ENCODE data around the gene CSNK1G1.
"Not testable (repeated sequence)": the region's sequence is repeated elsewhere in the genome, so short reads cannot be mapped to it uniquely, and the experiment has no call there.

CSNK1G1 gene

DNA sequence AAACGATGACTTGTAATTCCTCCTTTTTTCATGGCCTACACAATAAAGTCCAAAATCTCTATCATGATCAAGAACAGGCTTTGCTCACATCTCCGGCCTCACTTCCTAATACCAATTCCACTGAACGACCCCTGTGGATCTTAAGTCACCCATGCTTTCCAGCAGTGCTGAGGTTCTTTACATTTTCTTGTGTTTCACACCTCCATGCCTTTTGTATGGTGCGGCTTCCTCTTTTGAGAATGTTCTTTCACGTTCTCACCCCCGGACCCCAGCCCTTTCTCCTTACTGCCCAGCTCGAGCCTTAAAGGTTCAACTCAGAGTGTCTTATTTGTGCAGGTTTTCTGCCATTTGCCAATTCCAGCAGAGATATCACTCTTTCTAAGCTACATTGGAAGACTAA is 70.1 kb downstream of the CSNK1G1 start:
- no peak for DNase-seq

DNA sequence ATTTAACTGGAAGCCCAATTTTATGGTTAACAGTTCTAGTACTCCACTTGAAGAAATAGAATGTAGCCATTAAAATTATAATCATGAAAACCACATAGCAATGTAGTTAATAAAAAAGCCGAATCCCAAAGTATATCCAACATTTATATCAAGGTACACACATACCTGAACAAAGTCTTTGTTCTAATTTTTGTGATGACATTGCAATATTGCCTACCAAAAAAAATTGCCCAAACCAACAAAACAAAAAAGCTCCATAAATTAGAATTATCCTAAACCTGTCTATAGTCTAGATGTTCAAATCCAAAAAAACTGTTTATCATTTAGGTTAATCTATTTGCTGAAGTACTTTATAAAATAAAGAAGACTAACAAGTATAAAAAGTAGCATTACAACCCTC is 70.8 kb downstream of the CSNK1G1 start:
- DNase-seq, result no peak

DNA sequence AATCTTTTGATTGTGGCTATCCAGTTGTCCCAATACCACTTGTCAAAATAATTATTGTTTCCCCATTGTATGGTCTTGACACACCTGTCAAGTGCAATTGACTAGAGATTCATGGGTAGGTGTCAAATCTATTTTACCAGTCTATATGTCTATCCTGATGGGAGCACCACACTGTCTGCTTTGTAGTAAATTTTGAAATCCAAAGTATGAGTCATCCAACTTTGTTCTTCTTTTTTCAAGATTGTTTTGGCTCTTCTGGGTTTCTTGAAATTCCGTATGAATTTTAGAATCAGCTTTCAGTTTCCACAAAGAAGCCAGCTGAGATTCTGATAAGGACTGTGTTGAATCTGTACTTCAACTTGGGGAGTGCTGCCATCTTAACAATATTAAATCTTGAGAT is 71.9 kb downstream of the CSNK1G1 start:
- DNase-seq, result no peak

DNA sequence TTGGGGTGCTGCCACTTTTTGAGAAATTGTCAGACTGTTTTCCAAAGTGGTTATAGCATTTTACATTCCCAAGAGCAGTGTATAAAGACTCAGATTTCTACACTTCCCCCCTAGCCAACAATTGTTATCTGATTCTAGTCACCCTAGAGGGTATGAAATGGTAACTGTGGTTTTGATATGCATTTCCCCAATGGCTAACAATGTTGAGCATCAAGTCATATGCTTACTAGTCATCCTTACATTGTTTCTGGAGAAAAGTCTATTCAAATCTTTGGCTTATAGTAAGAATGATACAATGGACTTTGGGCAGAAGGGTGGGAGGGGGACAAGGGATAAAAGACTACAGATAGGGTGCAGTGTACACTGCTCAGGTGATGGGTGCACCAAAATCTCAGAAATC is 73.3 kb downstream of the CSNK1G1 start:
- no peak for DNase-seq

DNA sequence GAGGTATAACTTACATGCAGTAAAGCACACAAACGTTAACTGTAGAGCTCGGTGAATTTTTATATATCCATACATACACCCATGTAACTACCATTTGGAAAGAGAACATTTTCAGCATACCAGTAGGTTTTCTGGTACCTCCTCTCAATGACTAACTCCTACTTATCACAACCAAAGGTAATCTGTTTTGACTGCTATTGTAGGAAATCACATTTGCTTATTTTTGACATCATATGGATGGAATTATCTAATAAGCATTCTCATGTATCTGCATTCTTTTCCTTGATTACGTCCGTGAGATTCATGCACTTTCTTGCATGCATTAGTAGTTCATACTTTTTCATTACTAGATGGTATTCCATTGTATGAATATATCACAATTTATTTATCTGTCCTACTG is 76.8 kb downstream of the CSNK1G1 start:
- DNase-seq, result no peak

DNA sequence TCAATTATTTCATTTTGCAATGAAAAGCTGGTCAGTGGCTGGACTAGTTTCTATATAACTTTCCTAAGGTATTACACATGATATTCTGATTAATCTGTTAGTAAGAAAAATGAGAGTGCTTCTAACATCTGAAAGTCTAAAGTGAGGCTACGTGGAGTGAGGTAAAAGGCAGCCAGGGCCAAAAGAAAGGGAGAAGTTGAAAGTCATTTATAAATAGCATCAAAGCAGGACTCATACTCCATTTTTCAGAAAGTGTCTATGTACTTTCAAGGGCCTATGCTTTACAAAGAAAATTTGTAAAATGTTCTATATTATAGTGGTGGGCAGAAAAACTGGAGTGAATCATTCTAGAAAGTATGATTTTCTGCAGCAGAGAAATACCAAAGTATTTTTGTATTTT is 80.0 kb downstream of the CSNK1G1 start:
- no peak for DNase-seq

DNA sequence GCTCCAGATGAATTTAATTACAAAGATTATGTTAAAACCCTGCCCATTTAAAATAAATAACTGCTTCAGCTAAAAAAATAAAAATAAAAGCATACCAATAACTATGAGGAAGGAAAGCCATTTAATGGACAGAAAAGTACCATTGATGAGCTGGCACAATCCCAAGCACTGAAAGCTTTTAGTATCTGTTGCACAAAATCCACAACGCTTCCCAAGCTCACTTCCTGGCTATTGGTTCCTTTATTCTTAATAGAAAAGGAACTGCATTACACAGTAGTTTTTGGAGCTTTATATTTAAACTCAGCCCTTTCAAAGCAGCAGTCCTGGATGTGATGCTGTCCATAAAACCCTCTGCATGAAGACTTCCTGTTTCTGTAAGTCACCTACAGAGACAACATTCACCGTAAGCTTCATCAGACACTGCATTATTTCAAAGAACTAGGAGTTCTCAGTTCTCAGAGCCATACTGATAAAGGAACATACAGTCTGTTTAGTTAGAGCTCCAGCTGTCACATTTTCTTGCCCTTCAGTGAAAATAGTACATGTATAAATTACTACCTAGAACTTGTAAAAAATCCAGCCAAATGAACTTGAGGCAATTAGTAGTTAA is 81.5 kb downstream of the CSNK1G1 start:
- DNase-seq, result peak; percentile 22

DNA sequence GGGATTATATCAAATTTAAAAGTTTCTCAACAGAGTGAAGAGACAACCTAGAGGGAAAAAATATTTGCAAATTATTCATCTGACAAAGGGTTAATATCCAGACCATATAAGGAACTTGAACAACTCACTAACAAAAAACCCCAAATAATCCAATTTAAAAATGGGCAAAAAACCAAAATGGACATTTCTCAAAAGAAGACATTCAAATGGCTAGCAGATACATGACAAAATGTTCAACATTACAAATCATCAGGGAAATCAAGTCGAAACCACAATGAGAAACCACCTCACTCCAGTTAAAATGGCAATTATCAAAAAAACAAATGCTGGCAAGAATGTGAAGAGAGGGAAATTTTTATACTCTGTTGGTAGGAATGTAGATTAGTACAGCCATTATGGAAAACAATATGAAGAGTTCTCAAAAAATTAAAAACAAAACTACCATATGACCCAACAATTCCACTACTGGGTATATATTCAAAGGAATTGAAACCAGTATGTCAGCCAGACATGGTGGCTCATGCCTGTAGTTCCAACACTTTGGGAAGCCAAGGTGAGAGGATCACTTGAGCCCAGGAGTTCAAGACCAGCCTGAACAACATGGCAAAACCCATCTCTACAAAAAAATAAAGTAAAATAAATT is 88.5 kb downstream of the CSNK1G1 start:
- DNase-seq, result no peak

DNA sequence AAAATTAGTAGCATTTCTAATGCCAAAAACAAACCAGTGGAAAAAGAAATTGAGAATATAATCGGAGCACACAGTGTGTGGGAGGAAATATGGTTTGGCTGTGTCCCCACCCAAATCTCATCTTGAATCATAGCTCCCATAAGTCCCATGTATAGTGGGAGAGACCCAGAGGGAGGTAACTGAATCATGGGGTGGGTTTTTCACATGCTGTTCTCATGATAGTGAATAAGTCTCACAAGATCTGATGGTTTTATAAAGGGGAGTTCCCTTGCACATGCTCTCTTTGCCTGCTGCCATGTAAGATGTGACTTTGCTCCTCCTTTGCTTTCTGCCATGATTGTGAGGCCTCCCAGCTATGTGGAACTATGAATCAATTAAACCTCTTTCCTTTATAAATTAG is 90.8 kb downstream of the CSNK1G1 start:
- not testable (repeated sequence) for DNase-seq

DNA sequence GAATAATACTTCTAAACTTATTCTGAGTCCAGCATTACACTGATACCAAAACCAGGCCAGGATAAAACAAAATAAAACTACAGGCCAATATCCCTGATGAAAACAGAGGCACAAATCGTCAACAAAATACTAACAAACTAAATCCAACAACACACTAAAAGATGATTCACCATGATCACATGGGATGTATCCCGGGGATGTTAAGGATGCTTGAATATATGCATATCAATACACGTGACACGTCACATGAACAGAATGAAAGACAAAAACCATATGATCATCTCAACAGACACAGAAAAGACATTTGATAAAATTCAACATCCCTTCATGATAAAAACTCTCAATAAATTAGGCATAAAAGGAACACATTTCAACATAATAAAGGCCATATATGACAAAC is 91.5 kb downstream of the CSNK1G1 start:
- no peak for DNase-seq

DNA sequence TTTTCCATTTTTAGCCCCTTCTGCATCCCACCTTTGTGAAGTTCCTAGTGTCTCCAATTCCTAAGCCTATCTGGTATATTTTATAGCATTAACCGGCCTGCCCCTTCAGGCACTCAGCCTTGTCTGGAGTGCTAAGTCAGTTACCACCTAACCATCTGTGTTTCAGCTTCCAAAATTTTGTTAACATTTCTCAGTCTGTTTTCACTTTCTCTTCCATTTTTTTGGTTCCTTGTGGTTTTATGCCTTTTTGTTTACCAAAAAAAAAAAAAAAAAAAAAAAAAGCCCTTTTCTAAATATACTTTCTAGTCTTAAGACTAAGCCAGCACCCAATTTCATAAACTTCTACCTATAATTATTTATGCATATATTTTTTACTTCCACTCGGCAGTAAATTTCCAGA is 92.4 kb downstream of the CSNK1G1 start:
- DNase-seq, result no peak

DNA sequence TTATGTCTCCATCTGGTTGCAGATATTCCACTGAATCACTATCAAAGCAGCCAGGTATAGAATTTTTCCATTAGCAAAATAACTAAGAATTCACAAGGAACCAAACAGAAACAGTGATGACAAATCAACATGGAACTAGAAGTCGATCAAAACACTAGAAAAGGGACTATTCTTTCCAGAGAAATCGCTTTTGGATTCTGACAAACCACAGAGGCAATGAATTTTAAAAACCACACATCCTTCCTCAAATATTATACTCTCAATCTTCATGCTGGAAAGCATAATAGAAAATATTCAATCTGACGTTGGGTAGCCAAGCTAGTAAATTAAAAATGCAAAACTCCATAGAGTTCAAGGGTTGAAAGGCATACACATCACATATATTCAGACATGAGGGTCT is 99.9 kb downstream of the CSNK1G1 start:
- DNase-seq, result no peak

DNA sequence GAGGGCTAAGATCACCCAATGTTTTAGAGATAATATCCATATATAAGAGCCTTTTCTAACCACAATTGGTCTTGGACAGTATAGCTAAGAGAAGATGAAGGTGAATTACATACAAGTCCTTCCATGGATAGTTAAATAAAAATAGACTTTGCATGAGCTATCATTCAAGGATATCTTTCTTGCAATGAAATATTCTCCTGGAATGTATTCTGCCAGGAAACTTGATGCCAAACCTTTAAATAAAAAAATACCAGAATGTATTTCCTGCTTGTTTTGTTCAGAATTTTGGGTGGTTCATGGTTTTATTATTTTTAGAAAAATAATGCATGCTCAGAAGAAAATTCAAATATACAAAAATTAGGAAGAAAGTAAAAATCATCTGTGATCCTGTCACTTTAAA is 104.3 kb downstream of the CSNK1G1 start:
- no peak for DNase-seq

DNA sequence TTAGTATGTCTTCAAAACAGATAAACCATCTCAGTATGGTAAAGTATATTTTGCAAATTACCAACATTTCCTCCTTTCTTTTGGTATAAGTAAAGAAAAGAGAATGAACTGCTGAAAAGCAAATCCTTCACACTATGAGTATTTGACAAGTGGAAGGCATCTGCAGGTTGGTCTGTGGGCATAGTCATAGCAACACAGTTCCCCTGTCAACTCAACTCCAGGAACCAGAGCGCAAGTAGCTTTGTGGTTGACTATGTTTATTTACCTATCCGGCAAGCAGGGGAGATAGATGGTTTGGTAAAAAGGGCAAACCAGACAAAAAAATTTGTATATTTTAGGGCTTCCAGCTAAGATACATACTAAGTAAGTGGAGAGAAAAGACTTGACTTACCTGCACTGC is 104.9 kb downstream of the CSNK1G1 start:
- DNase-seq, result no peak

DNA sequence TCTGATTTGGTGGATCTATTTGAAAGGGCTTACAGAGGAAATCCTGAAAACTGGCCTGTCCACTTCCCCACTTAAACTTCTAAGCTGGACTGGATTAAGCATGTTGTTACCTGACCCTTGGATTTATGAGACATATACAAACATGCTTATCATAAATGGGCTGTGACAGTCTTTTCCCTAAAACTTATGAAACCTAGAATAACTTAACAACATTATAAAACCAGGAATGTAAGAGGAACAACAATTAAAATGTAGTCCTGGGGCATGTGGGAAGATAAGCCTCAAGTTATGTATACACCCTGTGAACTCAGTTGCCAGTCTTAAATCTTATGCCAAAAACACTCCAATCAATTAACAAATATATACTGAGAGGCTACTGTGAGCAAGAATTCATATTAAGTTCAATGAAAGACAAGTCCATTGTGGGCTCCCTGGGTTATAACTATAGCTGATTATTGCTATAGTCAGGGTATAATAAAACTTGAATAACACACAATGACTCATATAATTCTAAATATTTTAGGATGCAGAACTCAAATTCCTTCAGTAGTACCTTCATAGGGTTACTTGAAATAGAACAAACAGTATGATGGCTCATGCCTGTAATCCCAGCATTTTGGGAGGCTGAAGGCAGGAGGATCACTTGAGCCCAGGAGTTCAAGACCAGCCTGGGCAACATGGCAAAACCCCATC is 105.9 kb downstream of the CSNK1G1 start:
- no peak for DNase-seq

DNA sequence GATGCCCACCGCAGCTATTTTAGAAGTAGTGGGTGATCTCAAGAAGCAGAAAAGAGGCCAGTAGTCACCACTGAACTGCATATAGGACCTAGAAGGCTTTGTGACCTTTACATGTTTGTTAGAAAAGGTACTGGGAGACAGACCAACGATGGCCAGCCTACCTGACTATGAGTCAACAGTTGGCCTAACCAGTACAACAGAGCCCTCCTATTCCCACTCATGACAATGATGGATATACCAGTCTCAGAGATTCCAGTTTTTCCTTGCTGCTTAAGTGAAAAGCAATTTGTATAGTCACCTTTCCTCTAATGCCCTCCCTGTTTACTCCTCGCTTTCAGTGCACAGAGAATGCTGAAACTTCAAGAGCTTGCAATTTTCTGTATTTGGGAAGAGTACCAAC is 106.6 kb downstream of the CSNK1G1 start:
- no peak for DNase-seq

DNA sequence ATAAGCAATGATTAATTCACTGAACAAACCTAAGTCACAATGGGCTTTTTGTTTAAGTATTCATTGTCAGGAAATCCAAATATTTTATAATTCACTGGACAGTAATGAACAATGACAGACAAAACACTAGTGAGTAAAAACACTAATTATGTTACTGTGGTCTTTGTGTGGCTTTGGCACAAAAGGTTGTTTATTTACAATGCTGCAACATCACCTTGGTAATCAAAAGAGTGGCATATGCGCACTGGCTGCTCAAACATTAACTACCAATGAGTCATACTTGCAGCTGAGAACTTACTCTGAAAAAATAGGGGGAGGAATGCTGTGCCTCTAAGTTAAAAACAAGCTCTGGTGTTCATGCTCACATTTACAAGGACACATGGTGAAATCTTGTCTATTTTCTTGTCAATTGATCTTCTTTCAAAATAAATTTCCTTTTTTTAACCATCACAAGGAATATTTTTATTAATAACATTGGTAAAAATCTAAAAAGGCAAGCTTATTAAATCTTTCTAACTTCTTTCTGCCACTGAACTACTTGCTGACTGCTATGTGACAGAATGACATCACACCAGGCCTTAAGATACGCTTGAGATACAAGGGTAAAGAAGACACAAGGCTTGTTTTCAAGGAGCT is 107.9 kb downstream of the CSNK1G1 start:
- no peak for DNase-seq

DNA sequence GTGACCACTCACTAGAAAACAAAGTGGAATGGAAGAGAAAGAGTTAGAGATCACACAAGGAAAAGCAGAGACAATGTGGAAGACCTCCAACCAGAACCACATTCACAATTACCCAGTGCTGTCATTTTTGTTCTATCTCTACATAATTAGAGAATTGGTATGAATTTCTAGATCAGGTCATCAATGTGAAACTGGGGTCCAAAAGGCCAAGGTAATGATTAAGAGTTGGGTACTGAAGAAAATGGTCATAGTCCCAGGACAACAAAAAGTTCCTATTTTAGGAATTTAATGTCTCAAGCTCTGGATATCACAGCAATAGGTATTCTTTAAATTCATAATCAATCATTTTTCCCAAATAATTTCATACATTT is 108.5 kb downstream of the CSNK1G1 start:
- no peak for DNase-seq

DNA sequence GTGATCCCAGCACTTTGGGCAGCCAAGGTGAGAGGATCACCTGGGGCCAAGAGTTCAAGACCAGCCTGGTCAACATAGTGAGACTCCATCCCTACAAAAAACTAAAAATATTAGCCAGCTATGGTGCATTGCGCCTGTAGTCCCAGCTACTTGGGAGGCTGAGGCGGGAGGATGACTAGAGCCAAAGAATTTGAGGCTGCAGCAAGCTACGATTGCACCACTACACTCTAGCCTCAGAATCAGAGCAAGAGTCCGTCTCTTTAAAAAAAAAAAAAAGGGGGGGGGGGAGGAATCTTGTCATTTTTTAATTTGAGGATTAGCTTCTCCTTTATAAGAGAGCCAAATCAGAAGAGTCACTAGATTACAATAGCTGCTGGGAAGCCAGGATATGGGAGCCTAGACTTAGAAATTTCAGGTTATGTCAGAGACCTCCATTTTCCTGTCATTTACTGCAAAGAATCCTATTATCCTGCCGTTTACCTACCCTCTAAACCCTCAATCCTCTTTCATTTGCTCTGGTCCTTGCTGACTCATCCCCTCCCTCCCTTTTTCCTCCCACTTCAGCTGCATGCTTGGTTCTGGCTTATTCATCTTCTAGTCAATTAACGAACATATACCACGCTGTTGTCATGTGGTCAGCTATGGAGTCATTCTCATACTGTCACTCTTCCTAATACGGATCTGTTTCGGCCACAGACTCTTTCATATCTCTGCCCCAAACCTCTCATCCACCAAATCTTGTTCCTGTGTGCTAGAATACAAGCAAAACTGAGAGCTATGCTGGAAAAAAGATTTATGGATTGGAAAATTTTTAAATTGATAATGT is 109.4 kb downstream of the CSNK1G1 start:
- DNase-seq, result no peak

DNA sequence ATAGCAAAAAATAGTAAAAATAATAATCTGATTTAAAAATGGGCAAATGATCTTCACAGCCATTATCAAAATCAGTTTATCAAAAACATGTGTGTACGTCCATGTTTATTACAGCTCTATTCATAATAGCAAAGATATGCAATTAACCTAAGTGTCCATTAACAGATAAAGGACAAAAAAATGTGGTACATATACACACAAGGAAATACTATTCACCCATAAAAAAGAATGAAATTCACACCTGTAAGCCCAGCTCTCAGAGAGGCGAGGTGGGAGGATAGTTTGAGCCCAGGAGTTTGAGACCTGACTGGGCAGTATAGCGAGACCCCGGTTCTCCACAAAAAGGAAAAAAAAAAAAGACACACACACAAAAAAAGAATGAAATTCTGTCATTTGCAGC is 110.6 kb downstream of the CSNK1G1 start:
- DNase-seq, result no peak

DNA sequence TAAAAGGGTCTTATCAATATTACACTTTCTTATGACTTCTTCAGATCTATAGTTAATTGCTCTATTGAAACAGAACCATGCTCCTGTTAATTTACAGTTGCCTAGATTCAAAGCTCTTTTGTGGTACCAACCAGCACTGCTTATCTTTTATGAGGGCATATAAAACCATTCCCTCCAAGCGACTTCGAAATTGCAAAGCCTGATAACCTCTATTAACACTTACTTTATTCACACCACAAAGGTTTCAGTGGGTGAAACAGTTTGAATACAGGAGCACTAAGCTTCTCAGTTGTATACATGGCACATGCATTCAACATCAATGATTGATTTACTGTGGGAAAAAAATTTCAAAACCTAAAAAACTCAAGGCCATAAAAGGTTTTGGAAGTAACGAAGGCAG is 118.3 kb downstream of the CSNK1G1 start:
- no peak for DNase-seq

DNA sequence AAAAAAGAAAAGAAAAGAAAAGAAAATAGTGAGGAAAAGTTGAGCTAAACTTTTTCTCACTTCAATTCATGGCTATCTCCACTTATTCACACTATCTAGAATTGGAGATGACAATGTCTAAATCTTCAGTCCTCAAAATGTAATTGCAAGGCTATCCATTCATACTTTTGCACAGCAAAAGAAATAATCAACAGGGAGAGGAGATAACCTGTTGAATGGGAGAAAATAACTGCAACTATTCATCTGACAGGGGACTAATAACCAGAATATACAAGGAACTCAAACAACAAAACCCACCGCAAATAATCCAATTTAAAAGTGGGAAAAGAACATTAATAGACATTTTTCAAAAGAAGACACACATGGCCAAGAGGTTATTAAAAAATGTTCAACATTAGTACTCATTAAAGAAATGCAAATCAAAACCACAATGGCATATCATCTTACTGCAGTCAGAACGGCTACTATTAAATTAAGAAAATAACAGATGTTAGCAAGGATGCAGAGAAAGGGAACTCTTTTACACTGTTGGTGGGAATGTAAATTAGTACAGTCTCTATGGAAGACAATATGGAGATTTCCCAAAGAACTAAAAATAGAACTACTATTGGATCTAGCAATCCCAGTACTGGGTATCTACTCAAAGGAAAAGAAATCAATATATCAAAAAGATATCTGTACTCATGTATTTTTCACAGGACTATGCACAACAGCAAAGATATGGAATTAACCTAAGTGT is 119.6 kb downstream of the CSNK1G1 start:
- DNase-seq, result no peak

DNA sequence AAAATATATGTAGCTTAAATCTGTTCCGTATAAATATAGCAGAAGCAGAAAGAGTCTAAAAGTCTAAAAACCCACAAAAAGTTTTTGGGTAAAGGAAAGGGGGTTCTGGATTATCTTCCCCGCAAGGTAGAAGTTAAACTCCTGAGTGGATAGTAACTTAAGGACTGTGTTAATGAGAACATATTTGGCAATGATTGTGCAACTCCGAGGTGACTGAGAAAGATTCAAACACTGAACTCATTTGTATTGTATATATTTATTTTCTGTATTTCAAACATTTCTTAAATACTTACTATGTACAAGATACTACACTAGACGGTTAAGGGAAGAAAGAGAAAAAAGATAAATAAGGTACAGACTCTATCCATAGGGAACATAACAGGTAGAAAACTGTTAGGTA is 120.4 kb downstream of the CSNK1G1 start:
- no peak for DNase-seq
